Heart left ventricle (tissue), 16 donors: ENCODE measurements around the gene ANK3. TPM values are rescaled to one million over a fixed set of nuclear protein-coding genes. Genes with fewer than 3 reads are reported as not detected.

Experiments used
- ATAC-seq, 4 donors: fragments of 200-7000 bp; cut with Tn5 transposase; one replicate each; pipeline ENCODE4 v1.9.1; 2020 to 2022; ENCODE audit warnings: moderate library complexity in 4 of 4, mild to moderate bottlenecking in 3 of 4, moderate number of reproducible peaks in 1 of 4
- DNase-seq, 5 donors: peaks; one replicate each; pipeline ENCODE4 v3.0.0-alpha.2; 2020
- H3K27ac ChIP-seq, 12 donors: fragments of 200-600 bp; sonication (generic) in 4 of 12; one replicate each; pipeline versions ENCODE4 v1.5.0 to v1.8.0; 2016 to 2022; ENCODE audit warnings: mild to moderate bottlenecking in 2 of 12
- H3K27me3 ChIP-seq, 9 donors: fragments of 200-600 bp; sonication (generic) in 2 of 9; one replicate each; pipeline versions ENCODE4 v1.5.1 to v1.8.0; 2016 to 2022; ENCODE audit warnings: mild to moderate bottlenecking in 3 of 9
- H3K36me3 ChIP-seq, 9 donors: fragments of 200-600 bp; sonication (generic) in 2 of 9; one replicate each; pipeline versions ENCODE4 v1.5.0 to v1.8.0; 2018 to 2022; ENCODE audit warnings: mild to moderate bottlenecking in 2 of 9
- H3K4me1 ChIP-seq, 12 donors: fragments of 200-600 bp; sonication (generic) in 4 of 12; one replicate each; pipeline versions ENCODE4 v1.5.0 to v1.8.0; 2016 to 2022; ENCODE audit warnings: mild to moderate bottlenecking in 3 of 12
- H3K4me3 ChIP-seq, 12 donors: fragments of 200-600 bp; sonication (generic) in 4 of 12; one replicate each; pipeline versions ENCODE4 v1.5.0 to v1.8.0; 2017 to 2022; ENCODE audit warnings: mild to moderate bottlenecking in 9 of 12, moderate library complexity in 4 of 12
- H3K9me3 ChIP-seq, 12 donors: fragments of 200-600 bp; sonication (generic) in 4 of 12; one replicate each; pipeline versions ENCODE4 v1.5.0 to v1.8.0; 2016 to 2022; ENCODE audit warnings: mild to moderate bottlenecking in 1 of 12
- POLR2A ChIP-seq, 2 donors: fragments of 450-650 bp; IDR thresholded peaks; one replicate each; pipeline ENCODE4 v1.6.1; 2017; ENCODE audit warnings: antibody characterized with exemption in 2 of 2, mild to moderate bottlenecking in 2 of 2, moderate library complexity in 2 of 2
- WGBS, 4 donors: extraction: QIAGEN DNeasy Blood & Tissue Kit in 2 of 4; methylation state at CpG; one replicate each; pipeline versions ENCODE4 v1.1.5 to v1.1.7; 2013 to 2018; 5-methylcytosine and 5-hydroxymethylcytosine counted together
- intact Hi-C, 10 donors: fragments of 100-400 bp; cut with DNase I; formaldehyde crosslinking; loops; one replicate each; pipeline versions ENCODE4 v1.11.1 to v1.14.2; 2022
- polyA plus RNA-seq, 2 donors: library from polyadenylated mRNA; stranded (reverse); fragments of 200-250 nt; gene quantifications; one replicate each; pipeline ENCODE4 v1.2.3, GENCODE V29; 2013
- total RNA-seq, 9 donors: library from RNA; depleted of rRNA in 2 of 9; stranded (reverse); fragments of >200 nt in 2 of 9; fragmentation: NEBNext Ultra II Directional in 3 of 9; extraction: Animal tissue kit (Norgen Biotek cat#: 25700) in 3 of 9; gene quantifications; one replicate each; pipeline versions ENCODE4 v1.1.0 to v1.2.4, GENCODE V29; 2016 to 2023
- TF ChIP-seq, protein P1 (sequence below), 12 donors: fragments of 200-600 bp; sonication (generic) in 4 of 12; IDR thresholded peaks; one replicate each; pipeline versions ENCODE4 v1.5.0 to v1.8.0; 2018 to 2022; ENCODE audit warnings: antibody characterized with exemption in 12 of 12, mild to moderate bottlenecking in 5 of 12
- donor health status: ischemic (EF 13 %, LVEDD 7.1; RV severe dilation, severe dysfunction).
- donor health status: healthy with polysubstance abuse.
- donor health status: DM: no; HTN: yes; CAD: no.
- donor health status: DM: no; HTN: no; CAD: no.
- donor health status: ischemic (EF 25% LVEDD 6.9; RV normal size, moderate dysfunction).
- donor health status: ischemic (EF 25% LVEDD 5.7; RV mildly dilated, moderate dysfunction).
- donor health status: healthy.
- donor health status: DM: yes; HTN: yes; CAD: no.
- donor health status: ischemic (EF 35%, LVEDD 5.7; RV mildly dilated, moderate dysfunction).
- donor health status: nonischemic (EF 11% LVEDD 7.7; RV severe dilation, severe dysfunction).
- donor health status: DM: yes; HTN: yes; CAD: no.
- donor health status: PGD.
- donor health status: ischemic (EF 29% LVEDD 5.4; RV normal size, mild dysfunction).
- donor health status: nonischemic (EF 23%, LVEDD 6.1; RV moderate dilation, normal function).

The ANK3 gene
- total and polyA plus RNA-seq, 11 donors, result 33.8 to 576 (median 239) TPM

GRCh38 chr10:60238759-60239100 lies 150.9 kb downstream of the ANK3 start:
- DNase-seq, result no peak
- Histone ChIP-seq H3K4me3 (no peak overlapping the region), H3K27me3 (no peaks in the 10 kb centered on the region), H3K4me1 (peaks cover 0 to 36% (median 24%) of the 10 kb centered on the region in 12 donors), H3K36me3 (peaks cover 0 to 3% (median 0%) of the 10 kb centered on the region in 9 donors), H3K9me3 (no peaks in the 10 kb centered on the region), H3K27ac (peak overlapping the region in 2 of 12 donors; percentile 56 to 76)
- intact Hi-C loops, result loop anchor here (2.0 to 10.0 kb wide), 7 partner anchors 49 to 196 kb away; no protein-coding TSS in a partner anchor
- ATAC-seq, result no peak
- TF ChIP-seq, protein P1, sequence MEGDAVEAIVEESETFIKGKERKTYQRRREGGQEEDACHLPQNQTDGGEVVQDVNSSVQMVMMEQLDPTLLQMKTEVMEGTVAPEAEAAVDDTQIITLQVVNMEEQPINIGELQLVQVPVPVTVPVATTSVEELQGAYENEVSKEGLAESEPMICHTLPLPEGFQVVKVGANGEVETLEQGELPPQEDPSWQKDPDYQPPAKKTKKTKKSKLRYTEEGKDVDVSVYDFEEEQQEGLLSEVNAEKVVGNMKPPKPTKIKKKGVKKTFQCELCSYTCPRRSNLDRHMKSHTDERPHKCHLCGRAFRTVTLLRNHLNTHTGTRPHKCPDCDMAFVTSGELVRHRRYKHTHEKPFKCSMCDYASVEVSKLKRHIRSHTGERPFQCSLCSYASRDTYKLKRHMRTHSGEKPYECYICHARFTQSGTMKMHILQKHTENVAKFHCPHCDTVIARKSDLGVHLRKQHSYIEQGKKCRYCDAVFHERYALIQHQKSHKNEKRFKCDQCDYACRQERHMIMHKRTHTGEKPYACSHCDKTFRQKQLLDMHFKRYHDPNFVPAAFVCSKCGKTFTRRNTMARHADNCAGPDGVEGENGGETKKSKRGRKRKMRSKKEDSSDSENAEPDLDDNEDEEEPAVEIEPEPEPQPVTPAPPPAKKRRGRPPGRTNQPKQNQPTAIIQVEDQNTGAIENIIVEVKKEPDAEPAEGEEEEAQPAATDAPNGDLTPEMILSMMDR (IDR thresholded peaks at IDR 0.05), result no peak
- no peak for TF ChIP-seq POLR2A (IDR thresholded peaks at IDR 0.05)

- Histone ChIP-seq H3K27ac (peak overlapping the region in 10 of 12 donors; percentile 14 to 84 (median 72)), H3K27me3 (no peaks in the 10 kb centered on the region), H3K4me1 (peaks cover 0 to 36% (median 24%) of the 10 kb centered on the region in 12 donors), H3K4me3 (peak overlapping the region in 2 of 12 donors; percentile 17 to 27), H3K9me3 (no peaks in the 10 kb centered on the region), H3K36me3 (peaks cover 0 to 5% (median 0%) of the 10 kb centered on the region in 9 donors)
- DNase-seq (peak in 3 of 5 donors; percentile 10 to 35 (median 23)), ATAC-seq (peak; percentile 66 to 83 (median 78))
- intact Hi-C loops, result loop anchor here (2.0 to 10.0 kb wide), 7 partner anchors 49 to 197 kb away; no protein-coding TSS in a partner anchor
- TF ChIP-seq, protein P1 (IDR thresholded peaks at IDR 0.05), result peak in 9 of 12 donors; percentile 15 to 46 (median 27)
- TF ChIP-seq POLR2A (IDR thresholded peaks at IDR 0.05), result no peak
- WGBS, 4 donors, result 43 to 51% (median 49%) methylated on average over 6 of the region's 6 CpGs
Measured at GRCh38 chr10:60237977-60238758, 151.5 kb downstream of the ANK3 start.

DNA sequence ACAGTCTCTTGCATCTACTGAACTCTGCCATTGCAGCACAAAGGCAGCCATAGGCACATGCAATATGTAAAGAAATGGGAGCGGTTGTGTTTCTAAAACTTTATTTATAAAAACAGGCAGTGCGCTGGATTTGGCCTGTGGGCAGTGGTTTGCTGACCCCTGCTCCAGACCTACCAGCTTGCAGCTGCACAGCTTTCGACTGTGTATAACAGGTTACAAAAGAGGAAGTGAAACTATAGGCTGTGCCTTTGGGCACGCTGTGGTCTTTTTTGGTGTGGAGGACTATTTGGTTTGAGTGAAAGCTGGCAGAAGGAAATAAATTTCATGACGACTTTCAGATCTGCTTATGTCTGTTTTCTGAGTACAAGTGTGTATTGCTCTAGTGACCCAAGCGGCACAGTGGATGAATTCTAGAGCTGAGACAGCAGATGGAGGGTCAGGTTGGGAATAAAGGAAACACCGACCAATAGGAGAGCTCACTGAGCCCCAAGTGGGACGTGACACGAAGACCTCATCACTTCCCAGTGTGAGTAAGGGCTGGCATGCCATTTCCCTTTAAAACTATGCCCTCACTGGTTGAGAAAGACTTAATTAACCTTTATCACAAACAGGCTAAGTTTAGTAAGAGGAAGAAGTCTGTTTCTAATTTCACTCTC lies 152.7 kb downstream of the ANK3 start:
- intact Hi-C loops, result loop anchor here (5.0 to 10.0 kb wide), 5 partner anchors 50 to 198 kb away; no protein-coding TSS in a partner anchor
- no peaks in the 10 kb centered on the region for H3K27me3 ChIP-seq
- 46 to 61% (median 56%) methylated on average over 9 of the region's 9 CpGs for WGBS, 4 donors
- H3K27ac ChIP-seq, result peak overlapping the region in 11 of 12 donors; percentile 22 to 84 (median 69)
- ATAC-seq (peak; percentile 81 to 94 (median 92)), DNase-seq (peak; percentile 54 to 79 (median 62))
- peaks cover 0 to 12% (median 0%) of the 10 kb centered on the region in 9 donors for H3K36me3 ChIP-seq
- H3K4me3 ChIP-seq, result peak overlapping the region in 2 of 12 donors; percentile 20 to 27
- no peaks in the 10 kb centered on the region for H3K9me3 ChIP-seq
- TF ChIP-seq, protein P1 (IDR thresholded peaks at IDR 0.05), result no peak
- no peak for TF ChIP-seq POLR2A (IDR thresholded peaks at IDR 0.05)
- H3K4me1 ChIP-seq, result peaks cover 0 to 36% (median 24%) of the 10 kb centered on the region in 12 donors

DNA sequence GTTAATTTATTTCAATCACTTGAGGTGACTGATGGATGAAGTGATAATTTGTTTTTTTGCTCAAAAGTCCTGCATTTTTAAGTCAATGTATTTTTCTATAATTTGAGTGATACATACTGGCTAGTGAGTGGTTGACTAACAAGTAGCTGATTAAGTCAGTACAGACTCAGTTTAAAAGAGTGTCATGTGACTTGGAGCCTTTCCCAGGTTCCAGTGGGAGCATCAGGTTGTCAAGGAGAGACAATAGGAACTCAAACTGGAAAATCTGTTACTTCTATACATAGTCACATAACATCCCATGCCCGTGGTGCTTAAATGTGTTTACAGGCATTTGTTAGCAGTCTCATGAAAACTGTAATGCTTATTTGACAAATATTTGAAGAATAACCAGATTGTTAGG lies 154.7 kb downstream of the ANK3 start:
- Histone ChIP-seq H3K27ac (peak overlapping the region in 4 of 12 donors; percentile 3 to 77 (median 14)), H3K9me3 (no peaks in the 10 kb centered on the region), H3K36me3 (peaks cover 0 to 12% (median 0%) of the 10 kb centered on the region in 9 donors), H3K4me1 (peaks cover 0 to 36% (median 26%) of the 10 kb centered on the region in 12 donors), H3K27me3 (no peaks in the 10 kb centered on the region), H3K4me3 (no peak overlapping the region)
- DNase-seq, result peak in 4 of 5 donors; percentile 36 to 42 (median 40)
- peak; percentile 35 to 49 (median 42) for ATAC-seq
- WGBS, 4 donors, result 6 to 17% (median 10%) methylated on average over 1 of the region's 1 CpG
- intact Hi-C loops, result loop anchor here (5.0 to 10.0 kb wide), 5 partner anchors 52 to 200 kb away; no protein-coding TSS in a partner anchor
- TF ChIP-seq, protein P1 (IDR thresholded peaks at IDR 0.05), result no peak
- no peak for TF ChIP-seq POLR2A (IDR thresholded peaks at IDR 0.05)
